K562 (cell line): ENCODE data around the gene GUCY2D. TPM values are rescaled to one million over a fixed set of nuclear protein-coding genes. Genes with fewer than 3 reads are reported as not detected.

Experiments
- HDAC2 ChIP-seq: fragments of 450-650 bp; IDR thresholded peaks from 2 replicates; pipeline ENCODE4 v1.6.1; 2016; ENCODE audit warnings: mild to moderate bottlenecking
- L3MBTL2 ChIP-seq: fragments of 450-650 bp; IDR thresholded peaks from 2 replicates; pipeline ENCODE4 v1.6.1; 2016; ENCODE audit warnings: mild to moderate bottlenecking, moderate library complexity
- MTF1 ChIP-seq: fragments of 250-450 bp; sonication (Bioruptor Pico); IDR thresholded peaks from 2 replicates; pipeline ENCODE4 v1.9.0; 2021; ENCODE audit warnings: moderate library complexity, mild to moderate bottlenecking, inconsistent platforms, borderline replicate concordance
- MYC ChIP-seq, 2 experiments: fragments of 250-450 bp in 1 of 2; sonication (Bioruptor Pico) in 1 of 2; IDR thresholded peaks; 2 replicates each; pipeline versions ENCODE4 v1.5.1 to v1.6.1; 2012 to 2021; ENCODE audit warnings: low read depth in 2 of 2, borderline replicate concordance in 1 of 2, improper control_type of control experiment in 1 of 2, low read length in 1 of 2, mild to moderate bottlenecking in 1 of 2, moderate library complexity in 1 of 2
- PHB ChIP-seq: fragments of 250-450 bp; sonication (Bioruptor Pico); IDR thresholded peaks from 2 replicates; pipeline ENCODE4 v1.5.0; 2021
- PHTF2 ChIP-seq: fragments of 250-450 bp; sonication (Bioruptor Pico); IDR thresholded peaks from 2 replicates; pipeline ENCODE4 v1.5.0; 2021; ENCODE audit warnings: mild to moderate bottlenecking
- POLR2G ChIP-seq: fragments of 200-400 bp; formaldehyde crosslinking; IDR thresholded peaks from 2 replicates; pipeline ENCODE4 v1.6.1; 2017; ENCODE audit warnings: low read depth, mild to moderate bottlenecking, antibody characterized with exemption, low read length, moderate library complexity
- TEAD2 ChIP-seq: fragments of 450-650 bp; IDR thresholded peaks from 2 replicates; pipeline ENCODE4 v1.6.1; 2016; ENCODE audit warnings: missing genetic modification characterization, control low read depth, missing compliant biosample characterization
- ZSCAN32 ChIP-seq: fragments of 450-650 bp; formaldehyde crosslinking; IDR thresholded peaks from 2 replicates; pipeline ENCODE4 v1.4.0; 2020; ENCODE audit warnings: mild to moderate bottlenecking, moderate library complexity
- polyA plus RNA-seq, 8 experiments: library from polyadenylated mRNA; depleted of rRNA in 4 of 8; stranded (reverse) in 5 of 8; unstranded in 3 of 8; fragments of >200 nt; fragmentation: Nextera tagmentation in 2 of 8; fragmentation: Illumina TruSeq in 1 of 8; extraction: Ambion mirVana in 2 of 8; extraction: Trizol in 1 of 8; gene quantifications; 2 replicates each; pipeline versions ENCODE4 v1.2.1 to v1.2.3, GENCODE V29; 2011 to 2014; ENCODE audit warnings: inconsistent platforms in 1 of 8, missing spikeins in 1 of 8
- total RNA-seq, 7 experiments: library from RNA; depleted of rRNA in 6 of 7; stranded (reverse); fragments of >200 nt in 6 of 7; fragmentation: Illumina TruSeq in 2 of 7; extraction: Trizol in 2 of 7; gene quantifications; 2 replicates each; pipeline versions ENCODE4 v1.2.1 to v1.2.3, GENCODE V29; 2011 to 2021; ENCODE audit warnings: low replicate concordance in 1 of 7
- TF ChIP-seq, protein P1 (sequence below): fragments of 200-400 bp; formaldehyde crosslinking; IDR thresholded peaks from 2 replicates; pipeline ENCODE4 v1.6.1; 2017; ENCODE audit warnings: mild to moderate bottlenecking, low read depth, low read length, moderate library complexity
- TF ChIP-seq, protein P2 (sequence below): sonication (generic); formaldehyde crosslinking; IDR thresholded peaks from 2 replicates; pipeline ENCODE4 v1.8.0; 2022; ENCODE audit warnings: missing genetic modification reagents, mild to moderate bottlenecking, moderate library complexity, borderline replicate concordance
- TF ChIP-seq, protein P3 (sequence below): sonication (generic); formaldehyde crosslinking; IDR thresholded peaks from 2 replicates; pipeline ENCODE4 v1.8.1; 2023; ENCODE audit warnings: mild to moderate bottlenecking, missing genetic modification reagents
- TF ChIP-seq, protein P4 (sequence below), 2 experiments: IDR thresholded peaks; 2 replicates each; pipeline ENCODE4 v1.6.1; 2011; ENCODE audit warnings: borderline replicate concordance in 1 of 2, control low read depth in 1 of 2, low read depth in 1 of 2, low read length in 1 of 2, mild to moderate bottlenecking in 1 of 2, mixed read lengths in 1 of 2, moderate library complexity in 1 of 2; ENCODE audit not compliant: insufficient read depth in 1 of 2, insufficient read length in 1 of 2, poor library complexity in 1 of 2, severe bottlenecking in 1 of 2; ENCODE audit errors: extremely low read depth in 1 of 2
- TF ChIP-seq, protein P5 (sequence below), 2 experiments: IDR thresholded peaks in 1 of 2; conservative IDR thresholded peaks in 1 of 2; 2 replicates each; pipeline ENCODE4 v1.6.1; 2016; ENCODE audit warnings: low read depth in 2 of 2, mild to moderate bottlenecking in 1 of 2, missing compliant biosample characterization in 1 of 2, missing genetic modification characterization in 1 of 2, moderate library complexity in 1 of 2
- TF ChIP-seq, protein P6 (sequence below): sonication (generic); formaldehyde crosslinking; IDR thresholded peaks from 2 replicates; pipeline ENCODE4 v1.9.0; 2022; ENCODE audit warnings: mild to moderate bottlenecking, missing genetic modification reagents

The GUCY2D gene
- total and polyA plus RNA-seq, 9 of the 15 experiments (the other 6 are each of a cell fraction or from before 2014, with no cell fraction given) = 0.05 TPM; not detected in 8

DNA sequence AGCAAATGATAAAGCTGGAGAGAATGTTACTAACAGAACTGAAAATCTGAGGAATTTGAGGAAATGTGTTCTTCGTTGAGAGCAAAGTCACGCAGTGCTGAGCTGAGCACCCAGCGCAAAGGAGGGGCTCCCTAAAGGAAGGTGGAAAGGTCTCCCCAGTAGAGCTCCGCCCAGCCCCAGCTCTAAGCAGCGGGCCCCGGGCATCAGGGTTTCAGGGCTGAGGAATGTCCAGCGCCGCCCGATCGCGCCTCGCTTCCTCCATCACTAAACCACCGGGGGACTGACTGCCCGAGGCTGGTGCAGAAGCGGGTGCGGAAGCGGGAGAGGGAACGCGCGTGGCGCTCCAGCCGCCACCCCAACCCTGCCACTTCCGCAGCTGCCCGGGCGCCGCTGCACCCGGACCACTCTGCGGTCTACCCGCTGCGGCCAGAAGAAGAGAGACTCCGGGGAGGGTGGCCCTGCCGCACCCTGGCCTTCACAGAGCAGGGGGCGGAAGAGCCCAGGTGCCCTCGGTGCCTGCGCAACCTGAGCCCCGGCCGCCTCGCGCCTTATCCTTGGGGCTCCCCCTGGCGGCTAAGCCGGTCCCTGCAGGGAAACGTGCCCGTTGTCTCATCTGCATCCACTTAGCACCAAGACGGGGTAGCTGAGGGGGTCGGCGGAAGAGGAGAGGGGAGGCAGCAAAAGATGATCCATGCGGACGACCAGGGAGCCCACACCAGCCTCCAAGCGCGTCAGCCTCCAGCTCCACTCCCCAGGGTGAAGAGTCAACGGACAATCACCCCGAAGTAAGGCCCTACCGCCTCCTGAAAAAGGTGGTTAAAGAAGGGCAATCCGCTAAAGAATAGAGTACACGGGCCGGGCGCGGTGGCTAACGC is 12.4 kb upstream of the GUCY2D start (continued):
- TF ChIP-seq, protein P1, sequence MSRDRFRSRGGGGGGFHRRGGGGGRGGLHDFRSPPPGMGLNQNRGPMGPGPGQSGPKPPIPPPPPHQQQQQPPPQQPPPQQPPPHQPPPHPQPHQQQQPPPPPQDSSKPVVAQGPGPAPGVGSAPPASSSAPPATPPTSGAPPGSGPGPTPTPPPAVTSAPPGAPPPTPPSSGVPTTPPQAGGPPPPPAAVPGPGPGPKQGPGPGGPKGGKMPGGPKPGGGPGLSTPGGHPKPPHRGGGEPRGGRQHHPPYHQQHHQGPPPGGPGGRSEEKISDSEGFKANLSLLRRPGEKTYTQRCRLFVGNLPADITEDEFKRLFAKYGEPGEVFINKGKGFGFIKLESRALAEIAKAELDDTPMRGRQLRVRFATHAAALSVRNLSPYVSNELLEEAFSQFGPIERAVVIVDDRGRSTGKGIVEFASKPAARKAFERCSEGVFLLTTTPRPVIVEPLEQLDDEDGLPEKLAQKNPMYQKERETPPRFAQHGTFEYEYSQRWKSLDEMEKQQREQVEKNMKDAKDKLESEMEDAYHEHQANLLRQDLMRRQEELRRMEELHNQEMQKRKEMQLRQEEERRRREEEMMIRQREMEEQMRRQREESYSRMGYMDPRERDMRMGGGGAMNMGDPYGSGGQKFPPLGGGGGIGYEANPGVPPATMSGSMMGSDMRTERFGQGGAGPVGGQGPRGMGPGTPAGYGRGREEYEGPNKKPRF = no peak
- TF ChIP-seq TEAD2 (tag) = no peak
- TF ChIP-seq, protein P2, sequence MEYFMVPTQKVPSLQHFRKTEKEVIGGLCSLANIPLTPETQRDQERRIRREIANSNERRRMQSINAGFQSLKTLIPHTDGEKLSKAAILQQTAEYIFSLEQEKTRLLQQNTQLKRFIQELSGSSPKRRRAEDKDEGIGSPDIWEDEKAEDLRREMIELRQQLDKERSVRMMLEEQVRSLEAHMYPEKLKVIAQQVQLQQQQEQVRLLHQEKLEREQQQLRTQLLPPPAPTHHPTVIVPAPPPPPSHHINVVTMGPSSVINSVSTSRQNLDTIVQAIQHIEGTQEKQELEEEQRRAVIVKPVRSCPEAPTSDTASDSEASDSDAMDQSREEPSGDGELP (CRISPR knock-in tag) = peak; percentile 54; the same call in 1 of the 2 replicates
- no peak for TF ChIP-seq MTF1 (CRISPR knock-in tag)
- peak; percentile 66 for TF ChIP-seq POLR2G
- peak; percentile 80 for TF ChIP-seq L3MBTL2
- TF ChIP-seq, protein P3, sequence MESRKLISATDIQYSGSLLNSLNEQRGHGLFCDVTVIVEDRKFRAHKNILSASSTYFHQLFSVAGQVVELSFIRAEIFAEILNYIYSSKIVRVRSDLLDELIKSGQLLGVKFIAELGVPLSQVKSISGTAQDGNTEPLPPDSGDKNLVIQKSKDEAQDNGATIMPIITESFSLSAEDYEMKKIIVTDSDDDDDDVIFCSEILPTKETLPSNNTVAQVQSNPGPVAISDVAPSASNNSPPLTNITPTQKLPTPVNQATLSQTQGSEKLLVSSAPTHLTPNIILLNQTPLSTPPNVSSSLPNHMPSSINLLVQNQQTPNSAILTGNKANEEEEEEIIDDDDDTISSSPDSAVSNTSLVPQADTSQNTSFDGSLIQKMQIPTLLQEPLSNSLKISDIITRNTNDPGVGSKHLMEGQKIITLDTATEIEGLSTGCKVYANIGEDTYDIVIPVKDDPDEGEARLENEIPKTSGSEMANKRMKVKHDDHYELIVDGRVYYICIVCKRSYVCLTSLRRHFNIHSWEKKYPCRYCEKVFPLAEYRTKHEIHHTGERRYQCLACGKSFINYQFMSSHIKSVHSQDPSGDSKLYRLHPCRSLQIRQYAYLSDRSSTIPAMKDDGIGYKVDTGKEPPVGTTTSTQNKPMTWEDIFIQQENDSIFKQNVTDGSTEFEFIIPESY (CRISPR knock-in tag) = peak; percentile 88
- TF ChIP-seq HDAC2 = peak; percentile 22; the same call in 1 of the 2 replicates
- TF ChIP-seq PHTF2 = no peak
- TF ChIP-seq, protein P4, sequence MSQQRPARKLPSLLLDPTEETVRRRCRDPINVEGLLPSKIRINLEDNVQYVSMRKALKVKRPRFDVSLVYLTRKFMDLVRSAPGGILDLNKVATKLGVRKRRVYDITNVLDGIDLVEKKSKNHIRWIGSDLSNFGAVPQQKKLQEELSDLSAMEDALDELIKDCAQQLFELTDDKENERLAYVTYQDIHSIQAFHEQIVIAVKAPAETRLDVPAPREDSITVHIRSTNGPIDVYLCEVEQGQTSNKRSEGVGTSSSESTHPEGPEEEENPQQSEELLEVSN (IDR thresholded peaks at IDR 0.05; ENCODE audit: borderline replicate concordance in 1 of 2, extremely low read depth in 1 of 2, insufficient read depth in 1 of 2, insufficient read length in 1 of 2, low read depth in 1 of 2, low read length in 1 of 2, poor library complexity in 1 of 2, severe bottlenecking in 1 of 2) = peak; percentile 54 to 82
- TF ChIP-seq ZSCAN32 (CRISPR knock-in tag) = no peak
- TF ChIP-seq PHB (CRISPR knock-in tag) = no peak
- peak; percentile 66 for TF ChIP-seq MYC (IDR thresholded peaks at IDR 0.05; ENCODE audit: low read depth, low read length)
- TF ChIP-seq MYC (CRISPR knock-in tag; IDR thresholded peaks at IDR 0.05; ENCODE audit: borderline replicate concordance, low read depth) = no peak
- TF ChIP-seq, protein P5, sequence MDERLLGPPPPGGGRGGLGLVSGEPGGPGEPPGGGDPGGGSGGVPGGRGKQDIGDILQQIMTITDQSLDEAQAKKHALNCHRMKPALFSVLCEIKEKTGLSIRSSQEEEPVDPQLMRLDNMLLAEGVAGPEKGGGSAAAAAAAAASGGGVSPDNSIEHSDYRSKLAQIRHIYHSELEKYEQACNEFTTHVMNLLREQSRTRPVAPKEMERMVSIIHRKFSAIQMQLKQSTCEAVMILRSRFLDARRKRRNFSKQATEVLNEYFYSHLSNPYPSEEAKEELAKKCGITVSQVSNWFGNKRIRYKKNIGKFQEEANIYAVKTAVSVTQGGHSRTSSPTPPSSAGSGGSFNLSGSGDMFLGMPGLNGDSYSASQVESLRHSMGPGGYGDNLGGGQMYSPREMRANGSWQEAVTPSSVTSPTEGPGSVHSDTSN (CRISPR knock-in tag; IDR thresholded peaks at IDR 0.05; ENCODE audit: low read depth) = no peak
- TF ChIP-seq, protein P5 (tag; conservative IDR thresholded peaks at IDR 0.05; ENCODE audit: low read depth) = no peak
- TF ChIP-seq, protein P6, sequence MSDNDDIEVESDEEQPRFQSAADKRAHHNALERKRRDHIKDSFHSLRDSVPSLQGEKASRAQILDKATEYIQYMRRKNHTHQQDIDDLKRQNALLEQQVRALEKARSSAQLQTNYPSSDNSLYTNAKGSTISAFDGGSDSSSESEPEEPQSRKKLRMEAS (CRISPR knock-in tag) = peak; percentile 68
